Lower leg skin (tissue), 4 donors: Measurements from ENCODE around the gene FGD4. TPM values are rescaled to one million over a fixed set of nuclear protein-coding genes. Genes with fewer than 3 reads are reported as not detected.

Source experiments
- DNase-seq, 2 donors: peaks; one replicate each; pipeline ENCODE4 v3.0.0-alpha.2; 2019; ENCODE audit warnings: low spot score in 2 of 2
- H3K4me3 ChIP-seq: fragments of 200-600 bp; sonication (generic); 2 replicates; pipeline ENCODE4 v1.5.1; 2017; ENCODE audit warnings: mild to moderate bottlenecking, low read depth; ENCODE audit not compliant: poor library complexity, severe bottlenecking
- CTCF ChIP-seq, 3 donors: fragments of 450-650 bp; IDR thresholded peaks; one replicate each; pipeline ENCODE4 v1.5.1; 2016; ENCODE audit warnings: antibody characterized with exemption in 3 of 3, mild to moderate bottlenecking in 3 of 3, moderate library complexity in 2 of 3
- POLR2A ChIP-seq, 2 donors: fragments of 450-650 bp; IDR thresholded peaks; one replicate each; pipeline ENCODE4 v1.6.1; 2016 to 2017; ENCODE audit warnings: antibody characterized with exemption in 2 of 2, mild to moderate bottlenecking in 1 of 2, moderate library complexity in 1 of 2
- WGBS, 2 donors: methylation state at CpG; one replicate each; pipeline ENCODE4 v1.1.5; 2018; 5-methylcytosine and 5-hydroxymethylcytosine counted together
- intact Hi-C: fragments of 100-400 bp; cut with DNase I; formaldehyde crosslinking; loops from one replicate; pipeline ENCODE4 v1.15.0; 2023; ENCODE audit warnings: low total_unique reads
- total RNA-seq, 4 donors: library from RNA; depleted of rRNA; stranded (reverse); fragments of >200 nt; gene quantifications; one replicate each; pipeline ENCODE4 v1.1.0, GENCODE V29; 2016

FGD4 gene
- total RNA-seq, 4 donors from 2014 or later: 40.0 to 62.8 (median 52.0) TPM

GRCh38 chr12:32603858-32604257, 204.5 kb downstream of the FGD4 start:
- WGBS, 2 donors: 50 to 55% methylated on average over 2 of the region's 2 CpGs
- intact Hi-C loops: no loop called here
- H3K4me3 ChIP-seq: no peak overlapping the region
- no peak for DNase-seq
- TF ChIP-seq POLR2A (IDR thresholded peaks at IDR 0.05) (no peak), CTCF (IDR thresholded peaks at IDR 0.05) (no peak)

GRCh38 chr12:32604565-32604964, 205.2 kb downstream of the FGD4 start:
- DNase-seq: no peak
- 75 to 97% methylated on average over 2 of the region's 2 CpGs for WGBS, 2 donors
- no peak overlapping the region for H3K4me3 ChIP-seq
- intact Hi-C loops: no loop called here
- TF ChIP-seq CTCF (IDR thresholded peaks at IDR 0.05) (no peak), POLR2A (IDR thresholded peaks at IDR 0.05) (no peak)

GRCh38 chr12:32605326-32606095, 206.2 kb downstream of the FGD4 start:
- no peak for DNase-seq
- intact Hi-C loops: no loop called here
- WGBS, 2 donors: 95 to 96% methylated on average over 3 of the region's 3 CpGs
- TF ChIP-seq POLR2A (IDR thresholded peaks at IDR 0.05) (no peak), CTCF (IDR thresholded peaks at IDR 0.05) (no peak)
- no peak overlapping the region for H3K4me3 ChIP-seq

- no peak for TF ChIP-seq POLR2A (IDR thresholded peaks at IDR 0.05)
- TF ChIP-seq CTCF (IDR thresholded peaks at IDR 0.05): no peak
- 94% methylated on average over 2 of the region's 2 CpGs for WGBS, 2 donors
- DNase-seq: no peak
- intact Hi-C loops: no loop called here
- H3K4me3 ChIP-seq: no peak overlapping the region
These were observed 207.1 kb downstream of the FGD4 start for GRCh38 chr12:32606443-32606842.

GRCh38 chr12:32609966-32610365, 210.6 kb downstream of the FGD4 start:
- TF ChIP-seq CTCF (IDR thresholded peaks at IDR 0.05) (no peak), POLR2A (IDR thresholded peaks at IDR 0.05) (no peak)
- 75 to 94% methylated on average over 1 of the region's 1 CpG for WGBS, 2 donors
- intact Hi-C loops: no loop called here
- H3K4me3 ChIP-seq: no peak overlapping the region
- no peak for DNase-seq

GRCh38 chr12:32611986-32612385, 212.6 kb downstream of the FGD4 start:
- DNase-seq: no peak
- no peak overlapping the region for H3K4me3 ChIP-seq
- WGBS, 2 donors: 98 to 99% methylated on average over 6 to 11 of the region's 11 CpGs
- TF ChIP-seq POLR2A (IDR thresholded peaks at IDR 0.05) (no peak), CTCF (IDR thresholded peaks at IDR 0.05) (no peak)
- intact Hi-C loops: no loop called here
